ENCODE measurements around the gene IGHMBP2. TPM values are rescaled to one million over a fixed set of nuclear protein-coding genes. Genes with fewer than 3 reads are reported as not detected.

Gene IGHMBP2
- total RNA-seq, 5 donors from 2014 or later (not counting 1 experiment from before 2014, with no cell fraction given), result 33.5 to 59.8 (median 37.0) TPM

DNA sequence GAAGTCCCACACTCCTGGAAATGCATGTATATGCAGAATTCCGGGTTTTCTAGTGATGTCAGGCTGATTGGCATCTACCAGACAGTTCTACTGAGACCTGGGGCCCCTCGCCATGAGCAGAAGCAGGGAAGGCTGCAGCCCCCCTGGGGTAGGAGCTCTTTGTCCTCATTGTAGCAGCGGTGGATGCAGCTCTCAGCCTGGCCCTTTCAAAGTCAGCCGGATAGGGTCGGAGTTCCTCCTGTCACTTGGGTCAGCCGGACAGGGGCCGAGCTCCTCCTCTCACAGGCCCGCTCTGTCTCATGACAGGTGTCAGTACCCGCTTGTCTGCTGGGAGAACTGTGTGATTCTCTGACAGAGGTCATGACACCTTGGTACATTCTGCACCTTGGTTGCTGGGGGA, 47.1 kb downstream of the IGHMBP2 start:
- no peaks in the 10 kb centered on the region for H3K36me3 Mint-ChIP-seq
- H3K9me3 Mint-ChIP-seq, result no peaks in the 10 kb centered on the region
- H3K27ac Mint-ChIP-seq, result no peak overlapping the region
- DNase-seq (no peak), ATAC-seq (replicated peaks in 1 of 4) (no peak)
- no peaks in the 10 kb centered on the region for H3K9me3 ChIP-seq
- H3K36me3 ChIP-seq (ENCODE audit: control insufficient read depth in 2 of 2, extremely low read depth in 1 of 2, insufficient read depth in 1 of 2, low read length in 1 of 2), result no peaks in the 10 kb centered on the region
- no peak overlapping the region for H3K27ac ChIP-seq (ENCODE audit: low read length)
- peaks cover 3 to 10% (median 5%) of the 10 kb centered on the region in 3 donors for H3K4me1 Mint-ChIP-seq
- no peak overlapping the region for H3K4me3 ChIP-seq (ENCODE audit: control insufficient read depth in 1 of 2, extremely low read depth in 1 of 2, low read length in 1 of 2)
- no peak overlapping the region for H3K4me3 Mint-ChIP-seq
- no peaks in the 10 kb centered on the region for H3K27me3 Mint-ChIP-seq
- peaks cover 0 to 12% of the 10 kb centered on the region in 2 experiments for H3K27me3 ChIP-seq (replicated peaks in 1 of 2; ENCODE audit: control insufficient read depth in 2 of 2, extremely low read depth in 1 of 2, insufficient read depth in 2 of 2, low read length in 1 of 2)
- ChIA-PET POLR2A (no interaction called here), CTCF (no interaction called here)
- 80% methylated on average over 9 of the region's 9 CpGs for WGBS (ENCODE audit: insufficient coverage)
- H3K4me1 ChIP-seq (ENCODE audit: control insufficient read depth in 1 of 2, extremely low read depth in 1 of 2, insufficient read depth in 2 of 2, low read length in 2 of 2), result peaks cover 0 to 4% of the 10 kb centered on the region in 2 experiments

- H3K4me1 Mint-ChIP-seq, result peaks cover 3 to 10% (median 5%) of the 10 kb centered on the region in 3 donors
- no peaks in the 10 kb centered on the region for H3K9me3 Mint-ChIP-seq
- H3K36me3 Mint-ChIP-seq, result no peaks in the 10 kb centered on the region
- H3K27ac ChIP-seq (ENCODE audit: low read length), result no peak overlapping the region
- ChIA-PET CTCF (interaction anchor here in 1 of 2 donors (0.7 kb wide), 1 partner anchor 15 kb away, joined by 6 read pairs; no protein-coding TSS in a partner anchor), POLR2A (no interaction called here)
- H3K27ac Mint-ChIP-seq, result no peak overlapping the region
- no peak for DNase-seq
- no peak overlapping the region for H3K4me3 ChIP-seq (ENCODE audit: control insufficient read depth in 1 of 2, extremely low read depth in 1 of 2, low read length in 1 of 2)
- ATAC-seq (replicated peaks in 1 of 4), result no peak
- peaks cover 0 to 5% of the 10 kb centered on the region in 2 donors for H3K27me3 Mint-ChIP-seq
- H3K9me3 ChIP-seq, result no peaks in the 10 kb centered on the region
- H3K4me1 ChIP-seq (ENCODE audit: control insufficient read depth in 1 of 2, extremely low read depth in 1 of 2, insufficient read depth in 2 of 2, low read length in 2 of 2), result peaks cover 0 to 12% of the 10 kb centered on the region in 2 experiments
- H3K4me3 Mint-ChIP-seq, result no peak overlapping the region
- H3K27me3 ChIP-seq (replicated peaks in 1 of 2; ENCODE audit: control insufficient read depth in 2 of 2, extremely low read depth in 1 of 2, insufficient read depth in 2 of 2, low read length in 1 of 2), result peaks cover 0 to 29% of the 10 kb centered on the region in 2 experiments
- no peaks in the 10 kb centered on the region for H3K36me3 ChIP-seq (ENCODE audit: control insufficient read depth in 2 of 2, extremely low read depth in 1 of 2, insufficient read depth in 1 of 2, low read length in 1 of 2)
- WGBS (ENCODE audit: insufficient coverage), result 56% methylated on average over 28 of the region's 30 CpGs
Observed at GRCh38 chr11:68954836-68955606, 51.3 kb downstream of the IGHMBP2 start.

- Histone ChIP-seq H3K4me1 (ENCODE audit: control insufficient read depth in 1 of 2, extremely low read depth in 1 of 2, insufficient read depth in 2 of 2, low read length in 2 of 2) (peaks cover 0 to 12% of the 10 kb centered on the region in 2 experiments), H3K27ac (ENCODE audit: low read length) (no peak overlapping the region), H3K4me3 (ENCODE audit: control insufficient read depth in 1 of 2, extremely low read depth in 1 of 2, low read length in 1 of 2) (no peak overlapping the region), H3K9me3 (no peaks in the 10 kb centered on the region), H3K27me3 (replicated peaks in 1 of 2; ENCODE audit: control insufficient read depth in 2 of 2, extremely low read depth in 1 of 2, insufficient read depth in 2 of 2, low read length in 1 of 2) (peaks cover 0 to 29% of the 10 kb centered on the region in 2 experiments), H3K36me3 (ENCODE audit: control insufficient read depth in 2 of 2, extremely low read depth in 1 of 2, insufficient read depth in 1 of 2, low read length in 1 of 2) (no peaks in the 10 kb centered on the region)
- H3K27ac Mint-ChIP-seq, result no peak overlapping the region
- H3K27me3 Mint-ChIP-seq, result peaks cover 0 to 5% of the 10 kb centered on the region in 2 donors
- DNase-seq (no peak), ATAC-seq (replicated peaks in 1 of 4) (no peak)
- ChIA-PET CTCF (no interaction called here), POLR2A (no interaction called here)
- no peaks in the 10 kb centered on the region for H3K36me3 Mint-ChIP-seq
- 20% methylated on average over 2 of the region's 5 CpGs for WGBS (ENCODE audit: insufficient coverage)
- H3K4me3 Mint-ChIP-seq, result no peak overlapping the region
- H3K4me1 Mint-ChIP-seq, result peaks cover 3 to 10% (median 5%) of the 10 kb centered on the region in 3 donors
- no peaks in the 10 kb centered on the region for H3K9me3 Mint-ChIP-seq
Observed at GRCh38 chr11:68955607-68955958, 51.9 kb downstream of the IGHMBP2 start.

DNA sequence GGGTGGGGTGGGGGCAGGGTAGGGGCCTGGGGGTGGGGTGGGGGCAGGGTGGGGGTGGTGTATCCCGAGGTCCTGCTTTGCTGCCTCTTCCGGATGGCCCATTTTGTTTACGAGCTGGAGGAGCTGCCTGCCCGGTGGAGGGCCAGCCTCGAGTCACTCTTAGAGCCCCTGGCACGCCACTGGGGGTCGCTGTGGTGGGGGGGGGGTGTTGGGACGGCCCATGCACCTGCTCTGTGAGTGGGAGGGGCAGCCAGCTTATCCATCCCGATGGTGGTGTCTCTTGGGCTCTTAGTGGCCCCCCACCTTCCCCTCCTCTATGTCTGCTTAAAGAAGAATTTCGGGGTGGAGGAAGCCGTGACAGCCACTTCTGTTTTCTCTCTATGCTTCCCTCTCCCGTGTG, 52.5 kb downstream of the IGHMBP2 start:
- Histone ChIP-seq H3K4me1 (ENCODE audit: control insufficient read depth in 1 of 2, extremely low read depth in 1 of 2, insufficient read depth in 2 of 2, low read length in 2 of 2) (peaks cover 0 to 12% of the 10 kb centered on the region in 2 experiments), H3K27me3 (replicated peaks in 1 of 2; ENCODE audit: control insufficient read depth in 2 of 2, extremely low read depth in 1 of 2, insufficient read depth in 2 of 2, low read length in 1 of 2) (peaks cover 0 to 29% of the 10 kb centered on the region in 2 experiments), H3K36me3 (ENCODE audit: control insufficient read depth in 2 of 2, extremely low read depth in 1 of 2, insufficient read depth in 1 of 2, low read length in 1 of 2) (no peaks in the 10 kb centered on the region), H3K4me3 (ENCODE audit: control insufficient read depth in 1 of 2, extremely low read depth in 1 of 2, low read length in 1 of 2) (no peak overlapping the region), H3K9me3 (no peaks in the 10 kb centered on the region), H3K27ac (ENCODE audit: low read length) (no peak overlapping the region)
- no peak overlapping the region for H3K4me3 Mint-ChIP-seq
- CTCF ChIA-PET, result interaction anchor here in 1 of 2 donors (0.6 to 1.2 kb wide), 3 partner anchors 88 to 246 kb away, joined by 3 to 5 read pairs (median 3); no protein-coding TSS in a partner anchor
- peak in 2 of 4 experiments; percentile 36 to 65 for ATAC-seq (replicated peaks in 1 of 4)
- peak in 23 of 35 experiments; percentile 8 to 47 (median 25) for DNase-seq
- H3K36me3 Mint-ChIP-seq, result no peaks in the 10 kb centered on the region
- H3K9me3 Mint-ChIP-seq, result no peaks in the 10 kb centered on the region
- no peak overlapping the region for H3K27ac Mint-ChIP-seq
- POLR2A ChIA-PET, result no interaction called here
- 0% methylated on average over 4 of the region's 12 CpGs for WGBS (ENCODE audit: insufficient coverage)
- H3K4me1 Mint-ChIP-seq, result peaks cover 3 to 10% (median 5%) of the 10 kb centered on the region in 3 donors
- H3K27me3 Mint-ChIP-seq, result peaks cover 0 to 5% of the 10 kb centered on the region in 2 donors

DNA sequence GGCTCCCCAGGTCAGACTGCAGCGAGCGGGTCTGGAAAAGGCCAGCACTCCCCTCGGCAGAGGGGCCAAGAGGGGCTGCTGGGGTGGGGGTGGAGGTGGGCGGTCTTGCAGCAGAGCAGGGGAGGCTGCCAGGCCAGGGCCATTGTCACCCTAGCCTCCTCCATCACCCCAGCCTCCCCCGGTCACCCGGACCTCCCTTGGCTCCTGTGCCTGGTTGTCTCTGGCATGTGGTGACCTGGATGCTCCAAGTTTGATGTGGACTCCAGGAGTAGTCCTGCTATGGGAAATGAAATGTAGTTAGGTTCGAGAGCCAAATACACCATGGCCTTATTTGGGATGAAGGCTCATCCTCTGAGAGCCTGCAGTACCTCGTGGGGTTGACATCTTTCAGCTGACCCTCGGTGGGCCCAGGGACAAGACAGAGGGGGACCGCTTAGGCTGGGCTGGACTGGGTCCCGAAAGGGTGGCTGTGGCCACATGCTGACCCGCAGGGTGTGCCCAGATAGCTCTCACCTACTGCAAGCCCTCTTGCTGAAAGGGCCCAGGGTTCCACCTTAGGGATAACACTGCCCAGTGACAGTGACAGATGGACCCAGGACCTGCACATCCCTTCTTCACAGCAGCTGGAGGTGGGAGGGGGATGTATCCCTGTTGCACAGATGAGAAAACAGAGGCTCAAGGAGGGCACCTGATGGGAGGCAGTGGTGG, 53.0 kb downstream of the IGHMBP2 start:
- ATAC-seq (replicated peaks in 1 of 4) (no peak), DNase-seq (no peak)
- ChIA-PET CTCF (interaction anchor here in 1 of 2 donors (0.6 to 1.2 kb wide), 3 partner anchors 88 to 245 kb away, joined by 3 to 5 read pairs (median 3); no protein-coding TSS in a partner anchor), POLR2A (no interaction called here)
- no peaks in the 10 kb centered on the region for H3K9me3 ChIP-seq
- no peak overlapping the region for H3K27ac Mint-ChIP-seq
- H3K4me3 ChIP-seq (ENCODE audit: control insufficient read depth in 1 of 2, extremely low read depth in 1 of 2, low read length in 1 of 2), result no peak overlapping the region
- no peaks in the 10 kb centered on the region for H3K9me3 Mint-ChIP-seq
- H3K4me3 Mint-ChIP-seq, result no peak overlapping the region
- H3K27ac ChIP-seq (ENCODE audit: low read length), result no peak overlapping the region
- peaks cover 0 to 29% of the 10 kb centered on the region in 2 experiments for H3K27me3 ChIP-seq (replicated peaks in 1 of 2; ENCODE audit: control insufficient read depth in 2 of 2, extremely low read depth in 1 of 2, insufficient read depth in 2 of 2, low read length in 1 of 2)
- H3K36me3 Mint-ChIP-seq, result no peaks in the 10 kb centered on the region
- WGBS (ENCODE audit: insufficient coverage), result 82% methylated on average over 7 of the region's 12 CpGs
- peaks cover 3 to 10% (median 5%) of the 10 kb centered on the region in 3 donors for H3K4me1 Mint-ChIP-seq
- peaks cover 0 to 5% of the 10 kb centered on the region in 2 donors for H3K27me3 Mint-ChIP-seq
- no peaks in the 10 kb centered on the region for H3K36me3 ChIP-seq (ENCODE audit: control insufficient read depth in 2 of 2, extremely low read depth in 1 of 2, insufficient read depth in 1 of 2, low read length in 1 of 2)
- peaks cover 0 to 12% of the 10 kb centered on the region in 2 experiments for H3K4me1 ChIP-seq (ENCODE audit: control insufficient read depth in 1 of 2, extremely low read depth in 1 of 2, insufficient read depth in 2 of 2, low read length in 2 of 2)

GRCh38 chr11:68958211-68958610, 54.5 kb downstream of the IGHMBP2 start:
- no peak overlapping the region for H3K4me3 Mint-ChIP-seq
- CTCF ChIA-PET, result interaction anchor here in 1 of 2 donors (0.6 kb wide), 1 partner anchor 9 kb away, joined by 4 read pairs; no protein-coding TSS in a partner anchor

More at GRCh38 chr11:68958211-68958610, 54.5 kb downstream of the IGHMBP2 start:
- no peaks in the 10 kb centered on the region for H3K9me3 ChIP-seq
- no peaks in the 10 kb centered on the region for H3K36me3 Mint-ChIP-seq
- H3K4me3 ChIP-seq (ENCODE audit: control insufficient read depth in 1 of 2, extremely low read depth in 1 of 2, low read length in 1 of 2), result no peak overlapping the region
- ATAC-seq (replicated peaks in 1 of 4) (no peak), DNase-seq (no peak)
- no peak overlapping the region for H3K27ac Mint-ChIP-seq
- 97% methylated on average over 4 of the region's 9 CpGs for WGBS (ENCODE audit: insufficient coverage)
- no peaks in the 10 kb centered on the region for H3K9me3 Mint-ChIP-seq
- peaks cover 0 to 33% of the 10 kb centered on the region in 2 experiments for H3K27me3 ChIP-seq (replicated peaks in 1 of 2; ENCODE audit: control insufficient read depth in 2 of 2, extremely low read depth in 1 of 2, insufficient read depth in 2 of 2, low read length in 1 of 2)
- no peak overlapping the region for H3K27ac ChIP-seq (ENCODE audit: low read length)
- peaks cover 1 to 5% of the 10 kb centered on the region in 2 donors for H3K27me3 Mint-ChIP-seq
- H3K4me1 Mint-ChIP-seq, result peaks cover 8 to 19% (median 16%) of the 10 kb centered on the region in 3 donors
- POLR2A ChIA-PET, result no interaction called here
- H3K36me3 ChIP-seq (ENCODE audit: control insufficient read depth in 2 of 2, extremely low read depth in 1 of 2, insufficient read depth in 1 of 2, low read length in 1 of 2), result no peaks in the 10 kb centered on the region
- H3K4me1 ChIP-seq (ENCODE audit: control insufficient read depth in 1 of 2, extremely low read depth in 1 of 2, insufficient read depth in 2 of 2, low read length in 2 of 2), result peaks cover 0 to 26% of the 10 kb centered on the region in 2 experiments

Measured in T-cell (primary cell).